NCI-H748 treated with DMSO at 0.1 percent for 48 hours (cell line): ENCODE data around the gene VMO1.
"Not testable (repeated sequence)": the region's sequence is repeated elsewhere in the genome, so short reads cannot be mapped to it uniquely, and the experiment has no call there.

Experiments
- DNase-seq: peaks from one replicate; lab custom pipeline; 2025; lab: John Stamatoyannopoulos, UW

VMO1 gene

GRCh38 chr17:4786106-4786511 lies at the start of gene VMO1:
TSS of gene VMO1 (minus strand) at chr17:4786364. CDS start at chr17:4786352, 12 bp downstream.
- DNase-seq: no peak

GRCh38 chr17:4834681-4835020 lies 48.5 kb upstream of the VMO1 start:
- DNase-seq: no peak

GRCh38 chr17:4833941-4834680 lies 47.9 kb upstream of the VMO1 start:
- DNase-seq: no peak

- DNase-seq: peak; percentile 90
Observed at GRCh38 chr17:4833178-4833940, 47.2 kb upstream of the VMO1 start, which contains the start of gene MINK1. TSS of gene MINK1 (plus strand) at chr17:4833340. CDS start at chr17:4833584, 244 bp downstream.

GRCh38 chr17:4832829-4833177 lies 46.6 kb upstream of the VMO1 start:
- not testable (repeated sequence) for DNase-seq

- DNase-seq: no peak
Observed at GRCh38 chr17:4827399-4827798, 41.2 kb upstream of the VMO1 start.

GRCh38 chr17:4823373-4824089 lies 37.4 kb upstream of the VMO1 start:
- DNase-seq: no peak

GRCh38 chr17:4822835-4823234 lies 36.7 kb upstream of the VMO1 start:
- no peak for DNase-seq

GRCh38 chr17:4818276-4818675 lies 32.1 kb upstream of the VMO1 start:
- DNase-seq: no peak

- DNase-seq: no peak
Observed at GRCh38 chr17:4816826-4817225, 30.7 kb upstream of the VMO1 start.

- DNase-seq: no peak
Observed at GRCh38 chr17:4815043-4815675, 29.0 kb upstream of the VMO1 start.

GRCh38 chr17:4812690-4813089 lies 26.5 kb upstream of the VMO1 start:
- DNase-seq: no peak

- no peak for DNase-seq
Observed at GRCh38 chr17:4811471-4811870, 25.3 kb upstream of the VMO1 start.

- no peak for DNase-seq
Observed at GRCh38 chr17:4810696-4811290, 24.6 kb upstream of the VMO1 start.

- DNase-seq: no peak
Observed at GRCh38 chr17:4808378-4808767, 22.2 kb upstream of the VMO1 start.

GRCh38 chr17:4807605-4808377 lies 21.6 kb upstream of the VMO1 start:
- no peak for DNase-seq

- DNase-seq: peak; percentile 60
Observed at GRCh38 chr17:4806777-4807604, 20.8 kb upstream of the VMO1 start, which contains the start of gene PLD2. TSS of gene PLD2 (plus strand) at chr17:4807152. CDS start at chr17:4807773, 621 bp downstream.

GRCh38 chr17:4806456-4806776 lies 20.3 kb upstream of the VMO1 start:
- no peak for DNase-seq

GRCh38 chr17:4802228-4802627 lies 16.1 kb upstream of the VMO1 start, which contains the start of gene C17orf114:
TSS of gene C17orf114 (minus strand) at chr17:4802328.
- DNase-seq: no peak
